ENCODE data around the gene IFNL3.

The IFNL3 gene

DNA sequence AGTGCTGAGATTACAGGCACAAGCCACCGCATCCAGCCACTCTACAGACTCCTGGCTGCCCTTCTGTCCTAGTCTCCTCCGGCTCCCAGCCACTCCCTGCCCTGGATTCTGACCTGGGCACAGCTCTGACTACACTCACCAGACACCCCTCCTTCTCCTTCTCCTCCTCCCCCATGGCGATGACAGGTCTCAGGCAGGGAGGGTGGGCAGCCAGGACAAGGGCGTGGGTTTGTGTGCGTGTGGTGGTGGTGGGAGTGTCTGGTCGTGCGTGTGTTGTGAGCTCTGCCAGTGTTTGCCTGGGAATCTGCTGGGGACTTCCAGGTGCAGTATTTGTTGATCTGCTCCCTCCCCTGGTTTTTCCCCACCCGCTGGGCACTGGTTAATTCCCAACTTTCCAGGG is 51.0 kb downstream of the IFNL3 start:
- DNase-seq (ENCODE audit: low spot score), result no peak
